Activated T-cell treated with anti-CD3 and anti-CD28 coated beads, Interleukin-2, amount 50 U/mL, for 4 hours (primary cell): ENCODE measurements around the gene MESD. TPM values are rescaled to one million over a fixed set of nuclear protein-coding genes. Genes with fewer than 3 reads are reported as not detected.

Experiments
- ATAC-seq, 2 donors: fragments of 200-7000 bp; cut with Tn5 transposase; one replicate each; pipeline ENCODE4 v1.10.0; 2021
- DNase-seq: peaks from one replicate; pipeline ENCODE4 v3.0.0-alpha.2; 2020
- H3K27me3 Mint-ChIP-seq: one replicate; pipeline ENCODE4 v1.8.0; 2021; ENCODE audit warnings: low read depth, mixed read lengths
- H3K36me3 Mint-ChIP-seq: one replicate; pipeline ENCODE4 v1.8.0; 2022; ENCODE audit warnings: mixed read lengths; ENCODE audit not compliant: insufficient read depth
- H3K4me1 Mint-ChIP-seq: one replicate; pipeline ENCODE4 v1.8.0; 2021; ENCODE audit warnings: low read depth, mixed read lengths
- H3K4me3 Mint-ChIP-seq: one replicate; pipeline ENCODE4 v1.8.0; 2021; ENCODE audit warnings: mild to moderate bottlenecking, moderate library complexity, mixed read lengths
- H3K9me3 Mint-ChIP-seq: one replicate; pipeline ENCODE4 v1.8.0; 2021; ENCODE audit warnings: mixed read lengths
- total RNA-seq, 3 donors: library from RNA; stranded (reverse); gene quantifications; one replicate each; pipeline ENCODE4 v1.2.1, GENCODE V29; 2021

MESD gene
- total RNA-seq, 3 donors from 2014 or later: 22.2 to 24.0 (median 23.3) TPM

GRCh38 chr15:80918196-80918783, 71.3 kb downstream of the MESD start:
- Mint-ChIP-seq H3K4me1 (peaks cover 10% of the 10 kb centered on the region), H3K27me3 (no peaks in the 10 kb centered on the region), H3K9me3 (no peaks in the 10 kb centered on the region), H3K4me3 (no peak overlapping the region), H3K36me3 (peaks cover 13% of the 10 kb centered on the region)
- no peak for DNase-seq
- ATAC-seq: no peak

DNA sequence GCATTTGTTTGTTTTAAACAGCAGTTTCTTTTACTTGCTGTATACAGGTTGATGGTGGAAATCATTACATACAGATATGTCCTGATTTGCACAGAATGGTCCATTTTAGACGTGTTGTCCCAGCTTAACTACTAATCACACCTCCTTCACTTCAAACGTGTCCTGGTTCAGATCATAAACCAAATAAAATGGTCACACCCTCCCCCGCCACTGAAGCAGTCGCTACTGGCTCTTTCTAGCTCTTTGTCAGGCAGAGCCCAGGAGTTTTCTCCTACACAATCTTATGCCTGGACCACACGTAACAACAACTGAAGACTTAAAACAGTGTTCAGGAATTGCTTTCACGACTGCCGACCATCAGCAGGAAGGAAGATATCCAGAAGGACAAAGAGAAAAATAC, 73.6 kb downstream of the MESD start:
- ATAC-seq (no peak), DNase-seq (no peak)
- H3K9me3 Mint-ChIP-seq: no peaks in the 10 kb centered on the region
- no peak overlapping the region for H3K4me3 Mint-ChIP-seq
- no peaks in the 10 kb centered on the region for H3K27me3 Mint-ChIP-seq
- H3K36me3 Mint-ChIP-seq: no peaks in the 10 kb centered on the region
- H3K4me1 Mint-ChIP-seq: peaks cover 8% of the 10 kb centered on the region

DNA sequence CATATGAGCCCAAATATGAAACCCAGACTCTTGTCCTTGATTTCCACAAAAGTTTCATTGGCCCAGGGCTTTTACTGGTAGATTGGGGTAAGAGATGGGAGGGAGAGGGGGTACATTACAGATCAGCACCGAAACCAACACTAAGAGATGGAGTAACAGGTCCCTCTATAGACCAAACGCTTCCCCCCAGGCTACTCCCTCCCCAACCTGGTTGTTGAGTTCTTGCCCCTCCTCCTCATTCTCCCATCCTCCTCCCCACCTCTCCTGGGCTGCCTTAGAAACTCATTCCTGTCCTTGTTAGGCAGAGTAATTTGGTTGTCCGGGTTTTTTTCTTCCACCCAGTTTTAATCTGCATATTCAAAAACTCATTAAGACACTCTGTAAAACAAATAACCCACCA, 74.1 kb downstream of the MESD start:
- Mint-ChIP-seq H3K4me3 (no peak overlapping the region), H3K9me3 (no peaks in the 10 kb centered on the region), H3K4me1 (peaks cover 2% of the 10 kb centered on the region), H3K27me3 (no peaks in the 10 kb centered on the region), H3K36me3 (no peaks in the 10 kb centered on the region)
- ATAC-seq (no peak), DNase-seq (no peak)

DNA sequence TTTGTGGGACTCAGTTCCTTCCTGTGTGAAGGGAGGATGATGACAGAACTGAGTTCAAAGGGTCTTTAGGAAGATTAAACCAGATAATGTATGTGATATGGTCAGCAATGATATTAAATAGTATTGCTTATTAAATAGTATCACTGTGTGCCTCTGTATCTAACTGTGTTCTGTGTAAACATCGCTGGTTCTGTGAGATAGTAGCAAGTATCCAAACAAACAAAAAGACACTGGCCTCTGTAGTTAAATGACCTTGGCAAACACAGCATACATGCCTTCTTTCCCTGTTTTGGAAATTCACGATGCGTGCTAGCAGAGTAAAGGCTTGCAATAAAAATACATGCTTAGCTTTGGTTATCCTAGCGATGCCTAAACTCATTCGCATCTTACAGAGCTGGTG, 76.1 kb downstream of the MESD start:
- no peak for ATAC-seq
- Mint-ChIP-seq H3K36me3 (peaks cover 15% of the 10 kb centered on the region), H3K4me3 (no peak overlapping the region), H3K4me1 (no peaks in the 10 kb centered on the region), H3K9me3 (peaks cover 3% of the 10 kb centered on the region), H3K27me3 (no peaks in the 10 kb centered on the region)
- DNase-seq: no peak

DNA sequence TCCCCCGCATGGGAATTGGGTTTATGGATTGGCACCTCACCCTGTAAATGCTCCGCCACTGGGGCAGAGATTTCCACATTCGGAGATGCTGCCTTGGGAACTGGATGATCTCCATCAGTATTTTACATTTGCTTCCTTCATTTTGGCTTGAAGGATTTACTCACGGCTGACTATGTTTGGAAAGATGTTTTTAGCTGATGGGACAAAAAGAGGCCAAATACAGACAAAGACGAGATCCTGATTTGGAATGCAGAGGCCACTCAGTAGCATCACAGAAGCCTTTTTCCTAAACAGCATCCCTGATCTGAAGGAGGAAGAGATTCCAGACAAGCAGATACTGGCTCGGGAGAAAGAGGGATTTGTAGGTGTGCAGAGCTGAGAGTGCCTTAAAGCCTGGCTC, 76.9 kb downstream of the MESD start:
- Mint-ChIP-seq H3K27me3 (no peaks in the 10 kb centered on the region), H3K9me3 (peaks cover 3% of the 10 kb centered on the region), H3K4me3 (no peak overlapping the region), H3K36me3 (peaks cover 15% of the 10 kb centered on the region), H3K4me1 (no peaks in the 10 kb centered on the region)
- ATAC-seq: no peak
- no peak for DNase-seq

- ATAC-seq (no peak), DNase-seq (no peak)
- Mint-ChIP-seq H3K4me3 (no peak overlapping the region), H3K4me1 (no peaks in the 10 kb centered on the region), H3K27me3 (no peaks in the 10 kb centered on the region), H3K36me3 (peaks cover 17% of the 10 kb centered on the region), H3K9me3 (peaks cover 3% of the 10 kb centered on the region)
Measured at GRCh38 chr15:80911821-80912220, 77.8 kb downstream of the MESD start.

GRCh38 chr15:80906159-80906766, 83.4 kb downstream of the MESD start:
- peaks cover 3% of the 10 kb centered on the region for H3K9me3 Mint-ChIP-seq
- peaks cover 22% of the 10 kb centered on the region for H3K36me3 Mint-ChIP-seq
- ATAC-seq: no peak

GRCh38 chr15:80904998-80905397, 84.6 kb downstream of the MESD start:
- Mint-ChIP-seq H3K9me3 (peaks cover 3% of the 10 kb centered on the region), H3K36me3 (peaks cover 19% of the 10 kb centered on the region), H3K4me3 (no peak overlapping the region), H3K4me1 (no peaks in the 10 kb centered on the region), H3K27me3 (no peaks in the 10 kb centered on the region)
- no peak for DNase-seq
- no peak for ATAC-seq

More at GRCh38 chr15:80906159-80906766, 83.4 kb downstream of the MESD start:
- Mint-ChIP-seq H3K4me1 (no peaks in the 10 kb centered on the region), H3K27me3 (no peaks in the 10 kb centered on the region), H3K4me3 (no peak overlapping the region)
- DNase-seq: no peak

GRCh38 chr15:80902298-80902801, 87.3 kb downstream of the MESD start:
- no peaks in the 10 kb centered on the region for H3K4me1 Mint-ChIP-seq
- no peaks in the 10 kb centered on the region for H3K27me3 Mint-ChIP-seq
- no peak for DNase-seq
- H3K4me3 Mint-ChIP-seq: no peak overlapping the region
- ATAC-seq: no peak
- peaks cover 10% of the 10 kb centered on the region for H3K36me3 Mint-ChIP-seq
- no peaks in the 10 kb centered on the region for H3K9me3 Mint-ChIP-seq

GRCh38 chr15:80898040-80898439, 91.6 kb downstream of the MESD start:
- Mint-ChIP-seq H3K4me3 (no peak overlapping the region), H3K27me3 (no peaks in the 10 kb centered on the region), H3K9me3 (peaks cover 13% of the 10 kb centered on the region), H3K36me3 (peaks cover 29% of the 10 kb centered on the region), H3K4me1 (no peaks in the 10 kb centered on the region)
- ATAC-seq (no peak), DNase-seq (no peak)

Other genes starting within 250 kb of the MESD start
- under 1 TPM; 0.30 to 0.51 (median 0.37) TPM for gene CEMIP, start 210.4 kb downstream of the MESD start, total RNA-seq
- gene TLNRD1, start 11.1 kb upstream of the MESD start, total RNA-seq: 10 to 100 TPM; 42.6 to 46.5 (median 45.0) TPM
- not detected for gene CFAP161, start 144.5 kb upstream of the MESD start, total RNA-seq
- 10 to 100 TPM; 43.5 to 57.6 (median 45.0) TPM for gene IL16, start 207.1 kb upstream of the MESD start, total RNA-seq